ENCODE measurements around the gene SACM1L.
A peak's percentile ranks its signal among the peaks of the same experiment; 100 is the strongest.
"Not testable (repeated sequence)": the region's sequence is repeated elsewhere in the genome, so short reads cannot be mapped to it uniquely, and the experiment has no call there.

SACM1L gene

GRCh38 chr3:45746165-45746776 is 57.1 kb downstream of the SACM1L start:
- no peak for DNase-seq

GRCh38 chr3:45746777-45747622 is 57.8 kb downstream of the SACM1L start:
- DNase-seq = no peak

- no peak for DNase-seq
These were observed 58.9 kb downstream of the SACM1L start for GRCh38 chr3:45748068-45748467.

- DNase-seq = not testable (repeated sequence)
These were observed 59.9 kb downstream of the SACM1L start for GRCh38 chr3:45749036-45749600.

- DNase-seq = no peak
These were observed 60.7 kb downstream of the SACM1L start for GRCh38 chr3:45749880-45750279.

GRCh38 chr3:45751537-45752242 is 62.5 kb downstream of the SACM1L start:
- DNase-seq = no peak

- DNase-seq = no peak
These were observed 63.9 kb downstream of the SACM1L start for GRCh38 chr3:45753095-45753494.

- DNase-seq = no peak
These were observed 65.3 kb downstream of the SACM1L start for GRCh38 chr3:45754461-45754860.

GRCh38 chr3:45756055-45756454 is 66.9 kb downstream of the SACM1L start:
- DNase-seq = no peak

GRCh38 chr3:45757141-45757540 is 67.9 kb downstream of the SACM1L start:
- not testable (repeated sequence) for DNase-seq

GRCh38 chr3:45758871-45759270 is 69.7 kb downstream of the SACM1L start:
- no peak for DNase-seq

- no peak for DNase-seq
These were observed 70.7 kb downstream of the SACM1L start for GRCh38 chr3:45759851-45760250.

GRCh38 chr3:45760878-45761711 is 71.9 kb downstream of the SACM1L start:
- DNase-seq = peak; percentile 14

GRCh38 chr3:45761831-45762230 is 72.6 kb downstream of the SACM1L start:
- DNase-seq = no peak

- DNase-seq = no peak
These were observed 73.6 kb downstream of the SACM1L start for GRCh38 chr3:45762647-45763302.

GRCh38 chr3:45763303-45763675 is 74.1 kb downstream of the SACM1L start:
- DNase-seq = no peak

GRCh38 chr3:45765266-45765851 is 76.2 kb downstream of the SACM1L start:
- DNase-seq = no peak

- DNase-seq = no peak
These were observed 76.8 kb downstream of the SACM1L start for GRCh38 chr3:45765958-45766357.

- no peak for DNase-seq
These were observed 82.1 kb downstream of the SACM1L start for GRCh38 chr3:45771166-45771775.

GRCh38 chr3:45771831-45772230 is 82.6 kb downstream of the SACM1L start:
- DNase-seq = no peak

Data from NCI-H774 (cell line).